Muscle of back (tissue), 11 donors: ENCODE results near the gene RPL6. TPM values are rescaled to one million over a fixed set of nuclear protein-coding genes. Genes with fewer than 3 reads are reported as not detected.

Source experiments
- DNase-seq, 3 donors: peaks; one replicate each; pipeline versions ENCODE4 v3.0.0 to v3.0.0-alpha.2; 2013
- polyA plus RNA-seq, 10 donors: library from polyadenylated mRNA; unstranded; fragments of 120-200 nt; gene quantifications; one replicate each; pipeline ENCODE4 v1.2.1, GENCODE V29; 2013; ENCODE audit not compliant: insufficient read length in 10 of 10

RPL6 gene
- polyA plus RNA-seq, 10 donors = 2,605 to 3,667 (median 3,297) TPM

DNA sequence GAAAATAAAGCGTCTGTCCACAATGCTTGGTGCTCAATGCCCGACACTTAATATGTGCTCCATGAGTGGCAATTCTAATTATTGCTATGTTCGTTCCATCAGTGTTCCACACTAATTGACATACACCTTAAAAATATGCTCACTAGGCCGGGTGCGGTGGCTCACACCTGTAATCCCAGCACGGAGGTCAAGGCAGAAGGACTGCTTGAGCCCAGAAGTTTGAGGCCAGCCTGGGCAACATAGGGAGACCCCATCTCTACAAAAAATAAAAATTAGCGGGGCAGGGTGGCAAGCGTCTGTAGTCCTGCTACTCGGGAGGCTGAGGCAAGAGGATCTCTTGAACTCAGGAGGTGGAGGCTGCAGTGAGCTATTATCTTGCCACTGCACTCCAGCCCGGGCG is 26.5 kb downstream of the RPL6 start:
- no peak for DNase-seq

DNA sequence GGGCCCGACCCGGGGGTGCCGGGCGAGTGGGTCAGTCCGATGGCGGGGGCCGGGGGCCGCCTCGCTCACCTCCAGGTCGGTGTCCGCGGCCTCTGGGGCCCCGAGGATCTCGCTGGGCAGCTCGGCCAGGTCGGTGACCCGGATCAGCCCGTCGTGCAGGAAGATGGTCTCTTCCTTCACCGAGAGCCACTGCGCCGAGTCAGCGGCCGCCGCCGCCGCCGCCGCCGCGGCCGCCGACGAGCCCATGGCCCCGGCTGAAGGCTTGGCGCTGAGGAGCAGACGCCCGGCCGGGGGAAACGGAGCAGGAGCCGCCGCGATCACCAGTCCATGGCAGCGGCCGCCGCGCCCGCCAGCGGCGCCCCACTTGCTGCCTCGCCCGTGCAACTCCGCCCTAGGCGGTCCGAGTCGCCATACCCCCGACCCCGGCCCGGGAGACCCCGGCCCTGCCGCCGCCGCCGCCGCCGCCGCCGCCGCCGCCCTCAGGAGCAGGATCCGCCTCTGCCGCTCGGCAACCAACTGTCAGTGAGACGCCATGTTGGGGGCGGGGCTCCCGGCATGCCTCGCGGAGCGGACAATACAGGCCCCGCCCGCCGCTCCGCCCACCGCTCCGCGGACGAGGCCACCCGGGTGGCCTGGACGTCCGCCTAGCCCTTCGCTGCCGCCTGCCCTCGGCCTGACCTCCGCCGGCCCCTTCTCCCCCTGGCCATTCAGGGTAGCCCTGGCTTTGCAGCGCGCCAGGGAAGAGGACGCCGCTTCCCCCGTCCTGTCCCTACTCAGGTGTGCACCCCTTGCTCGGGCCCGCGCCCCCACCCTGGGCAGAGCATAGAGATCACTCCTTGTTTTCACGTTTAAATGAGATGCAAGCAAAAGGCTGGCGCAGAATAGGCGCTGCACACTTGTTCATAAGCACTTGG is 27.3 kb downstream of the RPL6 start, which contains the start of gene HECTD4:
Gene HECTD4 (minus strand): TSS at position 549 of the 914 bp plus-strand sequence. CDS start 303 bp downstream, at position 246.
- peak; percentile 90 to 97 (median 94) for DNase-seq

DNA sequence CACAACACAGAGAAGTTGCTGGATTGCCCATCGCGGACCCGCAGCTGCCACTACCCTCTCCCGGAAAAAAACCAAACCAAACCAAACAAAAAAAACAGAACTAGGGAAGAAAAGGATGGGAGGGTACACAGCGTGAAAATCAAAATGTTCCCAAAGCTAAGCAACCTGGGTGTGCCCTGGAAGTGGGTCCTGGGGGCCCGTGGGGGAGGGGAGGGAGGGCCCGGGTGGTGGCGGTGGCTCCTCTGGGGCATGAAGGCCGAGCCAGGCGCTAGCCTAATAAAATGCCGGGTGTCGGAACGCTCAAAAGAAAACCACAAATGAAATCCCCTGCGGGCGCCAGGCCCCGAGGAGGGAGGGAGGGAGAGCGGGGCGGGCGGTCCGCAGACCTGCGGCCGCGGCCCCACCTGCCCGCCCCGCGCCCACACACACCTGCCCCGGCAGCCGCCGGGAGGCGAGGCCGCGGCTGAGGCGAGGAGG is 28.0 kb downstream of the RPL6 start:
- DNase-seq = peak in 2 of 3 donors; percentile 10 to 44

DNA sequence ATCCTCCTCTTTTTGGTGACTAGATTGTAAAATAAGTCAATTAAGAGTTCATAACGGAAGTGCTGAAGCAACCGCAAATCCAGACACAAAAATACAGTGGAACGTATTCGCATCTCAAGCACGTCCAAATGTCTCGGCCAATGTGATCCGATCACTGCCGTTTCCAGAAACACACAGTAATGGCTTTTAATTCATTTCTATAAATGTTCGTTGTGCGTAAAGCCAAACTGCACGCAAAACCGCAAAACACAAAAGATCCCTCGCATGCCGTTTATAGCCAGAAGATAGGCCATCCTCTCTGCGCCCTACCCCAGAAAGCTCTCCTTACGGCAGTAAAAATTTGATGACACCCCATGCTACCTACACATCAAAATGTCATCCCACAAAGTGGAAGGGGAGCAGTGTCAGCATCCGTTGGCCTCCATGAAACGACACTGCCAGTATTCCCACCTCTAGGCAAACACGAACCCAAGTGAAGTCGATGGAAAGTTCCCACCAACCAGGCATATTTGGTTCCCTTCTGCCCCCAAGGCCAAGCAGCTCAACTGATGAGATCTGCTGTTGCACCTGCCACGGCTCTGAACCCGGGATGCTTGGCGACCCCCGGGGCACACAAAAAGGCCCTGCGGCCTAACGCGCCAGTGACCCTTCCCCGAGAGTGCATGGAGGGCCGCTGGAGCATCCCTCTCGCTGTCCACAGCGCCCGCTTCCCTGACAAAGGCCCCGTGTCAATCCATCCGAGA is 28.6 kb downstream of the RPL6 start:
- DNase-seq = peak in 1 of 3 donors; percentile 47

DNA sequence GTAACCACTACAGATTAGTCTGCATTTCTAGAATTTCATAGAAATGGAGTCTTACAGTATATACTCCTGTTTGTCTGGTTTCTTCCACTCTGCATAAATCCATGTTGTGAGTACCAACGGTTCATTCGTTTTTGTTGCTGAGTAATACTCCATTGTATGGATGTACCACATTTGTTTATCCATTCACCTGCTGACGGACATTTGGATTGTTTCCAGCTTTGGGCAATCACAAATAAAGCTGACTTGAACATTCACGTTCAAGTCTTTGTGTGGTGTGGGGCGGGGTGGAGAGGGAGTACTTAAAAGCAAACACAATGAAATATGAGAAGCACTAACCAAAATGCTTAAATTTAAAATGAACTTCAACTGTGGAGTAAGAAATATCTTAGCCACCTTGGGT is 34.3 kb downstream of the RPL6 start:
- DNase-seq = no peak

DNA sequence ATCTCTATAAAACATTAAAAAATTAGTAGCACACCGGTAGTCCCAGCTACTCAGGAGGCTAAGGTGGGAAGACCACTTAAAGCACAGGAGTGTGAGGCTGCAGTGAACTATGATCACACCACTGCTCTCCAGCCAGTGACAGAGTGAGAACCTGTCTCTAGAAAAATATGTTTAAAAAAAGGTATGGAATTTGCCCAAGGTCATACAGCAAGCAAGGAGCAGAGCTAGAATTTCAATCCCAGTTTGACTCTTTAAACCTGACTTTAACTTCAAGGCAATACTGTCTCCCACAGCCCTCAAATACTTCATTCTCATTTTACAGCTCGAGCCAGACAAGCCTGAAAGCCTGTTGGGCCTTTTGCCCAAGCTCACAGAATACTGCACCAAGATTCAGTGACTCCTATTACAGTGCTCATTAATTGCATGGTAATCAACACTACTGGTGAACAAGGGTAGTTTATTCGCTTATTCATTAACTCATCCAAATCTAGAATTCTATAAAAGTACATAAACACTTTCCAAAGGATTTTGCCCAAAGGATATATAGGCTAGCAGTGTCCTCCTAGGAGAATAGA is 35.2 kb downstream of the RPL6 start:
- DNase-seq = no peak

DNA sequence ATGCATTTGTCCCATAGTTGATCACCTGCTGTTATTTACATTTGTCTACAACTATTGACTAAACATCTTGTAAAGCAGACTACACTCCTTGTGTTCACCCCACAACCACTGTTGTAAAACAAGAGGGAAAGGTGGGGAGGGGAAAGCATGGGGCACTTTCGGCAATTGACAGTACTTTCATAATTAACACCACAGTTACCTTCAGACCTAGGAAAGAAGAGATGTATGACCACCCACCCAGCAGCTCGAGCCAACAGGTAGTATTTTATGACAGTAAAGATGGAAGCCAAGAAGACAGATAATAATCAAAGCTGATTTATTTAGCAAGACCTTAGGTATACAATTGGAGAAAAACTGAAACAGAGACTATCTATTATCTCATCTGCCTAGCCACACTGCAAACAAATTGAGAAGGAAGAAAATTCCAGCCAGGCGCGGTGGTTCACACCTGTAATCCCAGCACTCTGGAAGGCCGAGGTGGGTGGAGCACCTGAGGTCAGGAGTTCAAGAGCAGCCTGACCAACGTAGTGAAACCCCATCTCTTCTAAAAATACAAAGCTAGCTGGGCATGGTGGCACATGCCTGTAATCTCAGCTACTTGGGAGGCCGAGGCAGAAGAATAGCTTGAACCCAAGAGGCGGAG is 38.4 kb downstream of the RPL6 start:
- DNase-seq = no peak

DNA sequence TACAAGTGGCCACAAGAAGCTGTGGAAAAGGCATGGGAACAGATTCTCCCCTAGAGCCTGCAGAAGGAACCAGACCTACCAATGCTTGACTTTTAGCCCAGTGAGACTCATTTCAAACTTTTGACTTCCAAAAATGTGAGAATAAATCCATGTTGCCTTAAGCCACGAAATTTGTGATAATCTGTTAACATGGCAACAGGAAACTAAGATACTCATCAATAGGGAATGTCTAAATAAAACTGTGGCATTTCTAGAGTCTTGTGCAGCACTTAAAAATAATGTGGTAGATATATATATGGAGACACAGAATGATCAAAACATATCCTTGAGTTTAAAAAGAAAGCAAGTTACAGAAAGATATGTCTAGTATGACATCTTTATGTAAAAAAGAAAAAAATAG is 39.2 kb downstream of the RPL6 start:
- DNase-seq = no peak

DNA sequence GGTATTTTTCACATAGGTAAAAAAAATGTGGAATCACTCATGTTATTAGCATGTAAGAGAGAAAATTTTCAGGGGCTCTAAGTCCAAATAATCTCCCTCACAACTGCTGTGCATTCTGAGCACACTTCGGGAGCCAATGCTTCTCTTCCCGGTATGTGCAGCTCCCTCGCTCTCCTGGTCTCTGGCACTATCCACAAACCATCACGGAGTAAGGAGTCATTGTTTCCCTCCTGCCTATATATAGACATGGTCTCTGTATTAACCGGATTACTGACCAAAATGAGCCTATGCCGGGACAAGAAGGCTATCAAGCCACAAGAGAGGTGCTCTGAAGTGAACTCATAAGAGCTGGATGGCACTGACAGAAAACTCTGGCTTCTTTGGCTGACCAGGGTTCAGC is 40.5 kb downstream of the RPL6 start:
- no peak for DNase-seq

DNA sequence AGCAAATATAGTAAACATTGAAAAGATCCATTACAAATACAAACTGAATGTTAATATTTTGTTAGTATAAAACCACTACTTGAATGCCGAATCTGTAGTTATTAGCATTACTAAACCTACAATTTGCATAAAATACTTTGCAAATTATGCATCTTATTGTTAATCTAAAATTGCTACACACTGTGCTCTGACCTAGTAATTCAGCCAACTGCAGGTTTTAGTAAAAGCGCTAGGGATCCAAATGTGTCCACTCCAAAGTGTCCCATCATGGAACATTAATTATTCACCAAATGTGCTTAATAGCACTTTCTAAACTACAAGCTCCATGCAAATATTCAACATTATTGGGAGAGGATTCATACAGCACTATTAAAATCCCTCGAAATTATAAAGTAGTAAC is 41.4 kb downstream of the RPL6 start:
- DNase-seq = no peak

DNA sequence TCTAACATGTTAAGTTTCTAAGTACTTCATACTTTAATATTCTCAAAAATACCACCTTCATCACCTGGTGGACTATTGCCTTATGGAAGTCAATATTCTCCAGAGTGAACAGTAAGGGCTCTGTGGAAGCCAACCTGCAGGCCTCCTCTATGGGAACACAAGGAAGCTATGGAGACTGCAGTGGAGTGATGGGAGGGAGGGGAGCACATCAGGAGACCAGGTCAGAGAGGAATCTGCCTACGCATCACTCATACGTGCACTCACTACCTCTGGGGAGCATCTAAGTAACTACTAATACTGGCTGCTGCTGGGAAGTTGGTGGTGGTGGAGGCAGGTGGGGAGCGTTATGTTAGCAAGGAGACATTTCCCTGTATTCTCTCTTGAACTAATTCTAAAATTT is 47.1 kb downstream of the RPL6 start:
- no peak for DNase-seq

DNA sequence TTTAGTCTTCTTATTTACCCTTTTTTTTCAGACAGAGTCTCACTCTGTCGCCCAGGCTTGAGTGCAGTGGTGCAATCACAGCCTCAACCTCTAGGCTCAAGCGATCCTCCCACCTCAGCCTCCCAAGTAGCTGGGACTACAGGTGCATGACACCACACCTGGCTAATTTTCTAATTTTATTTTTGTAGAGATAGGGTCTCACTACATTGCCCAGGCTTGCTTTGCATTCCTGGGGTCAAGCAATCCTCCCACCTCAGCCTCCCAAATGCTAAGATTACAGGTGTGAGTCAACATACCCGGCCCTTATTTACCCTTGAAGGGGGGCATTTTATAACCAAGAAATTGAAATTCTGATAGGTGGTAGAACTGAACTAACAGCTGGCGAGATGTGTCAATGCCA is 48.1 kb downstream of the RPL6 start:
- no peak for DNase-seq

DNA sequence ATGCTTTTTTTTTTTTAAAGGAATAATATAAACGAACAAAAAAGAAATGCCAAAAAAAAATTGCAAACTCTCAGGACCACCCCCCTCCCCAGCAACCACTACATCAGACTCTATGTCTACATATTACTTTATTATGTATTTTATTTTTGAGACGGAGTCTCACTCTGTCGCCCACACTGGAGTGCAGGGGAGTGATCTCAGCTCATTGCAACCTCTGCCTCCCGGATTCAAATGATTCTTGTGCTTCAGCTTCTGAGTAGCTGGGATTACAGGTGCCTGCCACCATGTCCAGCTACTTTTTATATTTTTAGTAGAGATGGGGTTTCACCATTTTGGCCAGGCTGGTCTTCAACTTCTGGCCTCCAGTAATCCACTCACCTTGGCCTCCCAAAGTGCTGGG is 50.1 kb downstream of the RPL6 start:
- no peak for DNase-seq

DNA sequence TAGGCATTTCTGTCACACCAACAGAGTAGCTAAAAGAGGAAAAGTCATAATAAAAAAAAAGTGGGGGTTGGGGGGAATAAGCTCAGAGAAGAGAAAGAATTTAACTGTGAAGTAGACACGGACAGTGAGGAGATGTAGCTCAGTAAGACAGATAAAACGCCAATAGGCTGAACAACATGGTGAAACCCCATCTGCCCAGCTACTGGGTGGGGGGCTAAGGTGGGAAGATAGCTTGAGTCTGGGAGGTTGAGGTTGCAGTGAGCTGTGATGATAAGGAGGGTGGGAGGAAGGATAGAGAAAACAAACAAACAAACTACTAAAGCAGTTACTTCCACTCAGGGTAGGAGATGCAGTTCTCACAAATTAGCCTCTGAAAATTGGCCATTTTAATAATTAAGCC is 52.2 kb downstream of the RPL6 start:
- DNase-seq = no peak

Other genes with a start within 250 kb of the RPL6 start
- gene HECTD4, start 27.2 kb downstream of the RPL6 start, polyA plus RNA-seq = 10 to 100 TPM; 33.9 to 73.0 (median 51.4) TPM
- 10 to 100 TPM; 53.2 to 75.9 (median 61.2) TPM for gene PTPN11, start 9.3 kb upstream of the RPL6 start, polyA plus RNA-seq